Dermis blood vessel endothelial cell (primary cell): ENCODE data around the gene GPLD1. TPM values are rescaled to one million over a fixed set of nuclear protein-coding genes. Genes with fewer than 3 reads are reported as not detected.

Source experiments
- DNase-seq: peaks from one replicate; pipeline ENCODE4 v3.0.0; 2010
- total RNA-seq: library from RNA; depleted of rRNA; stranded (reverse); fragments of >200 nt; gene quantifications from 2 replicates; pipeline ENCODE4 v1.2.3, GENCODE V29; 2014

The GPLD1 gene
- total RNA-seq, 1 donor from 2014 or later: 0.17 TPM

DNA sequence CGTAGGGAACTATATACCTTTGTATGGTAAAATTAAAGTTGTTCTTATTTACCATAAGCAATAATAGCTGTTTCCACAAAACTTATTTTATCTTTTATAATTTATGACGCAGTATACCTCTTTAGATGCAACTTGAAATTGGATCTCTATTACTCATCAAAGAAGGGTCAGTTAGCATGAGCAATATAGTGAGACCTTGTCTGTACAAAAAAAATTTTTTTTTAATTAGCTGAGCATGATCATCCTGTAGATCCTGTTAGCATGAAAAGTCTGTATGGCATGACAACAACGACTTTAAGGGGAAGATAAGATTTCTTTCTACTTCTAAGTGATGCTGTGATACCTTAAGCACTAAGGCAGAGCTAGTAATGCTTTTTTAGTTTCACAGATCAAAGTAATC, 11.3 kb upstream of the GPLD1 start:
- DNase-seq: no peak

- no peak for DNase-seq
These were observed 8.0 kb upstream of the GPLD1 start for GRCh38 chr6:24497254-24497970.

DNA sequence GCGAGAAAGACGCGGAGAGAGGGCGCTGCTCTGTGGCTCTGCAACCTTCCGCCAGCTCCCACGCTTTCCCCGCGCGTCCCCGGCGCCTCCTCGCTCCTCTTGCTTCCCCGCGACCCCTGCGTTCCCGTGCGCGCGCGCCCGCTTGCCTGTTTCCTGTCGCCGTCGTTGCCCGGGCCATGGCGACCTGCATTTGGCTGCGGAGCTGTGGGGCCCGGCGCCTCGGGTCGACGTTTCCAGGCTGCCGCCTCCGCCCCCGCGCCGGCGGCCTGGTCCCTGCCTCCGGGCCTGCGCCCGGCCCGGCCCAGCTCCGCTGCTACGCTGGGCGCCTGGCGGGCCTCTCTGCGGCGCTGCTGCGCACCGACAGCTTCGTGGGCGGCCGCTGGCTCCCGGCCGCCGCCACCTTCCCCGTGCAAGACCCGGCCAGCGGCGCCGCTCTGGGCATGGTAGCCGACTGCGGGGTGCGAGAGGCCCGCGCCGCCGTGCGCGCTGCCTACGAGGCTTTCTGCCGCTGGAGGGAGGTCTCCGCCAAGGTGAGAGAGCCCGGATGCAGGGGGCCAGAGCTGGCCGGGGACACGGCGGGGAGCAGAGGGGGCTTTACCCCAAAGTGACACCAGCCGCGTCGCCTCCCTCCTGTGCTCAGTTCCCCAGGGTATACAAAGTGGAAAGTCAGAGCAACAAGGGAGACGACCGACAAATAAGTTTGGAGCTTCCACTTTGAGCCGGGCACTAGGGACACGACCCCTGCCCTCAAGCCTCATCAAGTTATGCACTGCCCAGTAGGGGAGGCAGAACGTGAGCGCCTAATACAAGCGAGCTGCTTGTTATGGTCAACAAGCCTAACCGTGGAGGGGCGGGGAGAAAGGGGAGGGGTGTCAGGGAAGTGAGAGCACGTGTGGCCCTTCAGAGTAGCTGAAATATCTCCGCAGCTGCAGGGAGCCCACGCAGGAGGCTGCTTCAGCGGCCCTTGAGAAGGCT, 5.7 kb upstream of the GPLD1 start, which contains the start of gene ALDH5A1:
TSS of gene ALDH5A1 (plus strand) at position 149 of the 975 bp plus-strand sequence. CDS start at position 177, 28 bp downstream.
- peak; percentile 65 for DNase-seq

DNA sequence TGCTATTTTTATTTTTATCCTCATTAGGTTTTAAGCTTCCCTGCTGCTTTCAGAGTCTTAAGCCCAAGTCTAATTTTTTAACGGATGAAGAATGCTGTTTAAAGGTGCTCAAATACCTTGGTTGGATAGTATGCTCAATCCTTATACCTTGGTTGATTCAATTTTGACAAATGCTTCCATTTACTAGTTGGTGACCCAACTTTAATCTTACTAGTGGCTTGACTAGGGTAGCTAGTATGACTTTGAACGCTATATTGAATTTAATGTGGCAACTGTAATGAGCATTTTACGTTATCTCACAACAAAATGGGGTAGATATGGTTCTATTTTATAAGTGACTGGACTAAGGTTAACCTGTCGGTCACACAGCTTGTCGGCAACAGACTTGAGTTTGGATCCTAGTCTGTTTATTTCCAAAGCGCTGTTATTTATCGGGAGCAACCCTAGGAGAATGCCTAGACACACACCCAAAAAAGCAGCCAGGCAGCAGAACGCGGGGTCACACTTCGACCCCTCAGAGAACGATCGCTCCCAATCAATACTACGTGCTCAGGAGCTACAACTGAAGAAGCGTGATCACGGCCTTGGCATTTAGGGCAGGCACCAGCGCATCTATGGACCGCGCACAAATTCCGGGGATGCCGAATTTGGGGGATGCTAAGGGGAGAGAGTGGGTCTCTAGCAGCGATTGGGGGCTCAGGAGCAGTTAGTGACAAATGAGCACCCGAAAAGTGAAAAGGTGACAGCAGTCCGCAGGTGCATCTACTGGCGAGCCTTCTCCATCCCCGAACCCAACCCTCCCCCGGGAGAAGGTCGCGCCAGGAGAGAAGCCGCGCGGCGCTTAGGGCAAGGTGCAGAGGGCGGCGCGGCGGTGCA, 4.8 kb upstream of the GPLD1 start:
- no peak for DNase-seq

DNA sequence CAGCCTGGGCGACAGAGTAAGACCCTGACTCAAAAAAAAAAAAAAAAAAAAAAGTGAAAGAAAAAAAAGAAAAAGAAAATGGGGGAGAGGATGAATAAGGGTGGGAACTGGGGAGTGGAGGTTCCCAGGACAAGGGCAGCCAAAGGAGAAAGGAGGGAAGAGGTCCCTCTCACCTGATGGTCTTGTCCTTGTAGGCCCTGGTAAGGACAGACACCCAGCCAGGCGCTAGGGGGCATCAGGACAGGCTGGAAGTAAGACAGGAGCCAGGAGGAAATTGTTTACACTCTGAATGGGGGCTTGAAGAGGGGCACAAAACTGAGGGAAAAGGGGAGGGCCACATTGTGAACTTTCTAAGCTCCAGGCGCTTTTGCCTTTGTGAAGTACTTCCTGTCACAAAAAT, 3.1 kb upstream of the GPLD1 start:
- peak; percentile 47 for DNase-seq

- no peak for DNase-seq
These were observed 1.6 kb upstream of the GPLD1 start for GRCh38 chr6:24490948-24491347.

DNA sequence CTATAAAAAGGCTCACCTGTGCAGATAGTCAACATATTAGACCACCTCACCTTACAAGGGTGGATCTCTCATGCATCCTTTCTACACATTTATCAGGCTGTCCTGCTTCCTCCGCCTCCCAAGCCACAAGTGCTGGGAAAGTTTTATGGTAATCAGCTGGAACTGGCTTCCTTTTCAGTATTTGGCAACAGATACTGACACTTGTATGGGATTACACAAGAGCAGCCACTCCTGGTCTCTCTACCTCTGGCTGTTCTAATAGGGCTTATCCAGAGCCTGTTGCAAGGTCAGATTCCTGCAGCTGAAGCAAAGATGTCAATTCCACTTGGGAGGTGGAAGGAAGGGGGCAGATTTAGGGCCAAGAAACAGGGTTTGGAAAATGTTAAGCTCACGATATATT, 503 bp upstream of the GPLD1 start:
- no peak for DNase-seq

DNA sequence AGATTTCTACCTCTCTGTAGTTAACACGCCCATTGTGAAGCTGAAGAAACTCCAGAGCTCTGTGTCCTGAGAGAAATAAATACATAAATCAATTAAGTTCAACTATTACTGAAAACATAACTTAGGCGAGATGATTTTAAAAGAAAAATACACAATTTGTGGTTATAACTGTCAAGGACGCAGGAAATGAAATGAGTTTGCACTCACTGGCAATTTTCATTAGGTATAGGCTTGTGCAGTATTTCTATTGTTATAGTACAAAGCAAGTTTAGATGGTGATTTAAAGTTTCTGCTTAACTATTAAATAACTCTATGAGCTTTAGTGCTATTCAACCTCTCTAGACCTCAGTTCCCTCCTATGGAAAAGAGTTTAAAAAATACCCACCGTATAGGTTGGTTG, 3.3 kb downstream of the GPLD1 start:
- no peak for DNase-seq

- no peak for DNase-seq
These were observed 4.6 kb downstream of the GPLD1 start for GRCh38 chr6:24484657-24485323.

- DNase-seq: no peak
These were observed 7.9 kb downstream of the GPLD1 start for GRCh38 chr6:24481449-24481848.

GRCh38 chr6:24480705-24481104, 8.7 kb downstream of the GPLD1 start:
- DNase-seq: no peak

GRCh38 chr6:24478903-24479302, 10.5 kb downstream of the GPLD1 start:
- no peak for DNase-seq

GRCh38 chr6:24477070-24477469, 12.3 kb downstream of the GPLD1 start:
- no peak for DNase-seq

- DNase-seq: no peak
These were observed 12.7 kb downstream of the GPLD1 start for GRCh38 chr6:24476631-24477030.

DNA sequence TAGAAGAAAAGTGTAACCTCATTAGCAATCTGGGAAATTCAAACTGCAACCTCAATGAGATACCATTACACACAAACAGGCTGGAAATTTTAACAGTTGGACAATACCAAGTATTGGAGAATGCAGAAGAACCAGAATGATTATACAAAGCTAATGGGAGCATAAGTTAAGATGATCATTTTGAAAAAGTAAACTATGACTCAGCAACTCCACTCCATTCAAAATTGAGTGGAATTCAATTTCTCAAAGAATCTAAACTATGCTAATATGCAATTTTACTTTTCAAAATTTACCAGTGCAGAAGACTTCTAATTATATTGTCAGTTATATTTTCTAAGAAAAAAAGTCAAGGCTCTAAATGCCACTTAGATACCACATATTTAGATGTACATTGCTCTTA, 17.2 kb downstream of the GPLD1 start:
- no peak for DNase-seq

DNA sequence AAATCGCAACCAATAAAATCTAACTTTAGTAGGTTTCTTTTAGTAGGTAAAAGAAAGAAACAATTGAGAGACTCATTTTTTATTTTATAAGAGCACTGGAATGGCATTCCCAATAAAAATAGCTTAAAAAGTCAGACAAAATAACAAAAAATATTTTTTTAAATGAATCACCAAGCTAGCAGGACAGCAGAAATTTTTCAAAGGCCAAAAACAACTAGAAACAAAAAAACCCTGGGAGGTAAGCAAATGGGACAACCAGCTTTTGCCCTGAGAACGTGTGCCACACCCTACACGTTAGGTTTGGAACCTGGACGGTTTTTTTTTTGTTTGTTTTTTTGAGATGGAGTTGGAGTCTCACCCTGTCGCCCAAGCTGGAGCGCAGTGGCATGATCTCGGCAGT, 19.6 kb downstream of the GPLD1 start:
- no peak for DNase-seq

GRCh38 chr6:24464253-24465038, 24.9 kb downstream of the GPLD1 start:
- DNase-seq: no peak

- DNase-seq: no peak
These were observed 28.4 kb downstream of the GPLD1 start for GRCh38 chr6:24460966-24461365.

GRCh38 chr6:24458941-24459340, 30.4 kb downstream of the GPLD1 start:
- no peak for DNase-seq

DNA sequence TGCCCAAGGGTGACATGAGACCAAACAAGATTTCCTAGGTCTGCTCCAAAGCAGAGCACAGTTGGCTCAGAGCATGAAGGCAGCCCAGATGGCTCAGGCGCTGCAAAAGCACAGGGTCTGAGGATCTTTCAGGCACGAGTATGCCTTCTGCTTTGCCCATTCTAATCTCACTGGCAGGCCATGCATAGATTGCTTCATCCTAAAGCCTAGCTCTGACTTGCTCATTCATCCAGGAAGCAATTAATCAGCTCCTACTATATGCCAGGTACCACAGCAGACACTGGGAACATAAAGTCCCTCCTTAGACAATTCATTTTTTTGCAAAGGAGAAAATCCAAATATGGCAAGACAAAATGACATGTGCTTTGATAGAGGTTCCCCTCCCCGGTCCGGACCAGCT, 31.2 kb downstream of the GPLD1 start:
- no peak for DNase-seq

GRCh38 chr6:24455061-24455460, 34.3 kb downstream of the GPLD1 start:
- no peak for DNase-seq
